H54 (cell line): ENCODE data around the gene XYLB.

Source experiments
- DNase-seq: peaks from one replicate; pipeline ENCODE4 v3.0.0; 2011; ENCODE audit warnings: low spot score, mixed read lengths; ENCODE audit not compliant: insufficient read length
- FAIRE-seq: peaks from 3 replicates; lab custom pipeline; 2011; peaks lifted over from hg19 to GRCh38; lab: Jason Lieb, UNC
- POLR2A ChIP-seq: IDR thresholded peaks from 2 replicates; pipeline ENCODE4 v1.6.1; 2011; ENCODE audit warnings: low read depth, mild to moderate bottlenecking, low read length

Gene XYLB

GRCh38 chr3:38376098-38376816 is 29.7 kb downstream of the XYLB start:
- FAIRE-seq (no peak), DNase-seq (no peak)
- no peak for TF ChIP-seq POLR2A

- DNase-seq (no peak), FAIRE-seq (no peak)
- no peak for TF ChIP-seq POLR2A
Measured at GRCh38 chr3:38379201-38379770, 32.7 kb downstream of the XYLB start.

DNA sequence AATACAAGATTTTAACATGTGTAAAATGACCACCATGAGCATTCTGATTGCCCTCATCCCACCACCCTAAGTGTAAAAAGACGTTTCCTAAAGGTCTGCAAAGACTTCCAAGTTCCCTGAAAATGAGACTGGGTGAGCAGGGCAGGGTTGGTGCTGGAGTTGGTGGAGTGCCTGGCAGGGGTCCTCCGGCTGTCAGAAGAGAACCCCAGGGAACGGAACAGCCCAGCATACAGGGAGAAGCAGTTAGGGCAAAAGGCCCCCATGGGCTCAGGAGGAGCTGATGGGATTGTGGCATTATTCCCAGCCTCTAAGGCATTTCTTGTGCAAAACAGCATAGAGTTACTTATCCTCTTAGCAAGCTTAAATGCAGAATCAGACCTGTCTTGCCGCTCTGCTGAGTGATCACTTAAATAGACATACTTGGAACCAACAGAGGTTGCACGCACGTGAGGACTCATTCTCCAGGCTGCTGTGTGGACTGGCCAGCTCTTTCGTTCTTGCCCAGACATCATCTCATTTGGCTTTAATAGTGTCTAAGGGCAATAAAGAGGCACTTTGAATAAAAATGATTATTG is 36.0 kb downstream of the XYLB start:
- FAIRE-seq: no peak

GRCh38 chr3:38383156-38383875 is 36.7 kb downstream of the XYLB start:
- DNase-seq (no peak), FAIRE-seq (no peak)
- TF ChIP-seq POLR2A: no peak

More for the DNA sequence above, 36.0 kb downstream of the XYLB start:
- no peak for TF ChIP-seq POLR2A
- DNase-seq: no peak

DNA sequence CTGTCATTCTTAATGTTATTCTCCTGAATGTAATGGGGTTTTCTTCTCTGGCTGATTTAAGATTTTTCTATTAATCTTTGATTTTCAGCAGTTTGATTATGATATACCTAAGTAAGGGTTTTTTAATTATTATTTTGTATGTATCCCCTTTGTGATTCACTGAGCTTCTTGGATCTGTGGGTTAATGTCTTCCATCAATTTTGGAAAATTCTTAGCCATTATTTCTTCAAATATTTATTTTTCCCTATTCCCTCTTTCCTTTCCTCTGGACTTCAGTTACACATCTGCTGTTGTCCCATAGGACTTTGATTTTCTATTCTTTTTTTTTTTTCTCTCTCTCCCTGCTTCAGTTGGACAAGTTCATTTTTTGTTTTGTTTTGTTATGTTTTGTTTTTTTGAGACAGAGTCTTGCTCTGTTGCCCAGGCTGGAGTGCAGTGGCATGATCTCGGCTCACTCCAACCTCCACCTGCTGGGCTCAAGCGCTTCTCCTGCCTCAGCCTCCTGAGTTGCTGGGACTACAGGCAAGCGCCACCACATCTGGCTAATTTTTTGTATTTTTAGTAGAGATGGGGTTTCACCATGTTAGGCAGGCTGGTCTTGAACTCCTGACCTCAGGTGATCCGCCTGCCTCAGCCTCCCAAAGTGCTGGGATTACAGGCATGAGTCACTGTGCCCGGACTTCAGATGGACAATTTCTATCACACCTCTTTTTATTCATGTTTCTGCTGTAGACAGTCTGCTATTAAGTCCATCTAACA is 40.6 kb downstream of the XYLB start:
- FAIRE-seq (no peak), DNase-seq (no peak)
- no peak for TF ChIP-seq POLR2A

- DNase-seq (no peak), FAIRE-seq (no peak)
- TF ChIP-seq POLR2A: no peak
Measured at GRCh38 chr3:38387862-38388261, 41.3 kb downstream of the XYLB start.

DNA sequence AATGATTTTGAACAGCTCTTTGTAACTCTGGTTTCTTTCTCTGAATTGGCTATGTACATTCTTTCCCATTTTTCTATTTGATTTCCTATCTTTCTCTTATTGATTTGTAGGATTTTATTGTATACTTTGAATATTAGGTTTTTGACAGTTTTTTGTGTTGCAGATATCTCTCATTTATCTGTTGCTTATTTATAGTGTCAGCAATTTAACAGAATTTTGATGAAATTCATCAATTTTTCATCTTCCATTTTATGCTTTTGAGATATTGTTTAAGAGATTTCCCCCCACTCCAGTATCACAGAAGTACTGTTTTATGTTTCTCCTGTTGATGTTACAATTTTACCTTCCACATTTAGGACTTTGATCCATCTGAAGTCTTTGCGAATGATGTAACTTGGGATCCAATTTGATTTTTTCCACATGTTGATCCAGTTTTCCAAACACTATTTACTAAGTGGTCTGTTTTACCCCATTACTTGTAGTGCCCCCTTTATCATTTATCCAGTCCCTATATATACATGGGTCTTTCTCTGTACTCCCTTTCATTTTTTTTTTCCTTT is 46.1 kb downstream of the XYLB start:
- FAIRE-seq (no peak), DNase-seq (no peak)

DNA sequence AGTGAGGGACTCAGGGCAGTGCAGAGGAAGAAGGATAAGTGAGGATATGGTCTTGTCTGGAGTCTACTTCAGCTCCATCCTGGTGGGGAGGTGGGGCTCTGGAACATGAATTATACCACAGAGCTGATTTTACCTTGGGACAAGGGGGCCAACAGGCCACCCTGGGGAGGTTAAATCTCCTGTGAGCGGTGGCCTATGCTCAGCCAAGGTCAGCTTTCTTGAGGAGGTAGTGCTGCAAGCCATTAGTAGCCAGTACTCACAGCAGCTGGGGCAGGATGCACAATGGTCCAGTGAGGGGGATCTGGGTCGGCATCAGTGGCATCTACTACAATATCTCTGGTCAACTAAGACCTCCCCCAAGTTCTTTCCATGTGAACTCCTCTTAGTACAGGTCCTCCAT is 49.7 kb downstream of the XYLB start:
- TF ChIP-seq POLR2A: no peak
- FAIRE-seq (no peak), DNase-seq (no peak)

More for the DNA sequence above, 46.1 kb downstream of the XYLB start:
- no peak for TF ChIP-seq POLR2A

- DNase-seq (no peak), FAIRE-seq (no peak)
Measured at GRCh38 chr3:38396861-38397260, 50.3 kb downstream of the XYLB start.

DNA sequence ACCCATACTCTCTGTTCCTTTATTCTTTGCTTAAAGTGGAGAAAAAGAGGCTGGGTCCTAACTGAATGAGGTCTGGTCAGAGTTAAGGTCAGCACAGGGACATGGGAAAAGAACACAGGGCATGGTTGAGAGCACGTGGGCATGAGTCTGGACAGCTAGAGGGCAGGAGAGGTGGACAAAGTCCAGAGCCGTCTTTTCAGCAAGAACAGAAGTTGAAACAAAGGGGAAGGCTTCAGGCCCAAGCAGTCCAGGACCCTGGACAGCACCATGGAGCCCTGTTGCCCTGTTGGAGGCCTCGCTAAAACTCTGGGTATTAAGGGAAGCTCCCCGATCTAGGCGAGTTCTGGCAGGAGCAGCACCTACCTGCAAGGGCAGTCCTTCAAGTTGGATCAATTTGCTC is 50.7 kb downstream of the XYLB start:
- TF ChIP-seq POLR2A: no peak
- no peak for DNase-seq
- FAIRE-seq: no peak

More at GRCh38 chr3:38396861-38397260, 50.3 kb downstream of the XYLB start:
- no peak for TF ChIP-seq POLR2A

GRCh38 chr3:38401246-38401962 is 54.8 kb downstream of the XYLB start:
- FAIRE-seq: no peak
- no peak for TF ChIP-seq POLR2A

GRCh38 chr3:38404286-38404685 is 57.7 kb downstream of the XYLB start:
- FAIRE-seq (peak; percentile 86), DNase-seq (peak; percentile 72)
- no peak for TF ChIP-seq POLR2A

More at GRCh38 chr3:38401246-38401962, 54.8 kb downstream of the XYLB start:
- no peak for DNase-seq
